HEK293T (cell line): ENCODE data around the gene RAB44.

Experiments used
- CTCF ChIA-PET: fragments of 350-600 bp; formaldehyde crosslinking; extraction: SDS; loops from one replicate; lab custom pipeline; 2021; ENCODE audit warnings: antibody characterized with exemption, inconsistent platforms; lab: Yijun Ruan, JAX
- POLR2A ChIA-PET: fragments of 350-600 bp; formaldehyde crosslinking; extraction: SDS; loops from one replicate; lab custom pipeline; 2020; ENCODE audit warnings: antibody characterized with exemption, inconsistent platforms; lab: Yijun Ruan, JAX
- DNase-seq: peaks from one replicate; pipeline ENCODE4 v3.0.0; 2012; ENCODE audit warnings: mixed read lengths; ENCODE audit errors: extremely low spot score
- ARNT ChIP-seq: fragments of 450-650 bp; IDR thresholded peaks from 2 replicates; pipeline ENCODE4 v1.6.1; 2017; ENCODE audit warnings: mild to moderate bottlenecking
- BHLHE40 ChIP-seq: fragments of 450-650 bp; IDR thresholded peaks from 2 replicates; pipeline ENCODE4 v1.6.1; 2016; ENCODE audit warnings: mild to moderate bottlenecking, moderate library complexity, borderline replicate concordance
- CTBP1 ChIP-seq: fragments of 450-650 bp; IDR thresholded peaks from 2 replicates; pipeline ENCODE4 v1.6.1; 2016; ENCODE audit warnings: borderline replicate concordance
- ELF4 ChIP-seq: fragments of 450-650 bp; IDR thresholded peaks from 2 replicates; pipeline ENCODE4 v1.6.1; 2017; ENCODE audit warnings: antibody characterized with exemption
- FOXA1 ChIP-seq: fragments of 450-650 bp; IDR thresholded peaks from 2 replicates; pipeline ENCODE4 v1.6.1; 2016; ENCODE audit warnings: mild to moderate bottlenecking
- FOXK2 ChIP-seq: fragments of 450-650 bp; IDR thresholded peaks from 2 replicates; pipeline ENCODE4 v1.6.1; 2016; ENCODE audit warnings: mild to moderate bottlenecking
- FOXM1 ChIP-seq: fragments of 450-650 bp; IDR thresholded peaks from 2 replicates; pipeline ENCODE4 v1.6.1; 2017; ENCODE audit warnings: mild to moderate bottlenecking, borderline replicate concordance
- HDGF ChIP-seq: fragments of 450-650 bp; IDR thresholded peaks from 2 replicates; pipeline ENCODE4 v1.6.1; 2017; ENCODE audit warnings: antibody characterized with exemption, borderline replicate concordance
- L3MBTL2 ChIP-seq: fragments of 450-650 bp; conservative IDR thresholded peaks from 2 replicates; pipeline ENCODE4 v1.6.1; 2016; ENCODE audit warnings: mild to moderate bottlenecking
- LEF1 ChIP-seq: fragments of 450-650 bp; IDR thresholded peaks from 2 replicates; pipeline ENCODE4 v1.6.1; 2017; ENCODE audit warnings: mild to moderate bottlenecking, borderline replicate concordance
- NFRKB ChIP-seq: fragments of 450-650 bp; IDR thresholded peaks from 2 replicates; pipeline ENCODE4 v1.6.1; 2016; ENCODE audit warnings: mild to moderate bottlenecking, moderate library complexity
- SP1 ChIP-seq: fragments of 450-650 bp; IDR thresholded peaks from 2 replicates; pipeline ENCODE4 v1.6.1; 2017
- SUZ12 ChIP-seq: fragments of 450-650 bp; IDR thresholded peaks from 2 replicates; pipeline ENCODE4 v1.6.1; 2016; ENCODE audit warnings: mild to moderate bottlenecking
- TARDBP ChIP-seq: fragments of 450-650 bp; IDR thresholded peaks from 2 replicates; pipeline ENCODE4 v1.6.1; 2016
- ZNF384 ChIP-seq: fragments of 450-650 bp; IDR thresholded peaks from 2 replicates; pipeline ENCODE4 v1.6.1; 2016
- TF ChIP-seq, protein P1 (sequence below): fragments of 450-650 bp; IDR thresholded peaks from 2 replicates; pipeline ENCODE4 v1.6.1; 2016

RAB44 gene

GRCh38 chr6:36669002-36669401 lies 28.6 kb upstream of the RAB44 start:
- TF ChIP-seq HDGF (no peak), SP1 (no peak), CTBP1 (no peak), FOXK2 (no peak), ELF4 (no peak), TARDBP (no peak), LEF1 (no peak), NFRKB (no peak), L3MBTL2 (no peak), ZNF384 (no peak), FOXA1 (no peak), ARNT (no peak), BHLHE40 (no peak)
- TF ChIP-seq, protein P1, sequence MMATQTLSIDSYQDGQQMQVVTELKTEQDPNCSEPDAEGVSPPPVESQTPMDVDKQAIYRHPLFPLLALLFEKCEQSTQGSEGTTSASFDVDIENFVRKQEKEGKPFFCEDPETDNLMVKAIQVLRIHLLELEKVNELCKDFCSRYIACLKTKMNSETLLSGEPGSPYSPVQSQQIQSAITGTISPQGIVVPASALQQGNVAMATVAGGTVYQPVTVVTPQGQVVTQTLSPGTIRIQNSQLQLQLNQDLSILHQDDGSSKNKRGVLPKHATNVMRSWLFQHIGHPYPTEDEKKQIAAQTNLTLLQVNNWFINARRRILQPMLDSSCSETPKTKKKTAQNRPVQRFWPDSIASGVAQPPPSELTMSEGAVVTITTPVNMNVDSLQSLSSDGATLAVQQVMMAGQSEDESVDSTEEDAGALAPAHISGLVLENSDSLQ, result no peak
- POLR2A ChIA-PET, result interaction anchor here (3.3 kb wide), 1 partner anchor 10 kb away, joined by 19 read pairs; the partner anchor contains the start of gene CDKN1A
- CTCF ChIA-PET, result interaction anchor here (1.3 kb wide), 1 partner anchor 10 kb away, joined by 3 read pairs; the partner anchor contains the start of gene CDKN1A
- no peak for DNase-seq

GRCh38 chr6:36670271-36670670 lies 27.4 kb upstream of the RAB44 start:
- TF ChIP-seq FOXM1, result no peak
- TF ChIP-seq LEF1, result no peak
- no peak for TF ChIP-seq L3MBTL2
- POLR2A ChIA-PET, result interaction anchor here (3.3 kb wide), 1 partner anchor 9 kb away, joined by 19 read pairs; the partner anchor contains the start of gene CDKN1A
- CTCF ChIA-PET, result no interaction called here
- DNase-seq, result no peak

DNA sequence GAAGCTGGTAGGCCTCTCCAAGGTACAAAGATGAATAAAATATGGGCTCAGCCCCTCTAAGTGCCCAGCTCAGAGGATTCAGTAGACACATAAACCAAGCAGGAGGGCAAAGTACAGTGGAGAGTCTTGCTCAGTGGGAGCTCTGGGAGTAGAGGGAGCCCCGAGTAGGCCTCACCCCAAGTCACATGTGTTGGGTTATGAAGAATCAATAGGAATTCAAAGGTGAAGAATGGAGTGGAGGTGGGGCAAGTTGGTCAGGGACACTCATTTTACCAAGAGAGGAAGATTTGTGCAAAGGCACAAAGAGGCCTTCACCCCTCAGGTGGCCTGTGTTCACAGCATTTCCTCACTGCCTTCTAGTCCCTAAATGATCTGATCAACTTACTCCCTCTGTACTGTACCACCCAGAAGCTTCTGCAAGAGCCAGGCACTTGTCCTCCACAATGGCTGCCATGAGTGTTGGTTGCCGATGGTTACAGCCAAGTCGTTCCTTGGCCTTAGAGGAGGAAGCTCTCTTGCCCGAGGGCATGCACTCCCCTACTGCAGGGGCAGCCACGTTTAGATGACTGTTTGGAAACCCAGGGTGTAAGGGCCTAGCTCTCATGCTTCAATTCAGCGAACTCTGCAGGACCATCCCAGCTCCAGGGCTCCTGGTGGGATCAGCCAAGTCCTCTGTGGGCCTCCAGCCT lies 25.8 kb upstream of the RAB44 start:
- CTCF ChIA-PET, result interaction anchor here (1.5 kb wide), 1 partner anchor 14 kb away, joined by 4 read pairs; no protein-coding TSS in a partner anchor

GRCh38 chr6:36673882-36674281 lies 23.7 kb upstream of the RAB44 start:
- POLR2A ChIA-PET, result no interaction called here
- CTCF ChIA-PET, result no interaction called here
- DNase-seq, result no peak
- no peak for TF ChIP-seq FOXM1

More for the DNA sequence above, 25.8 kb upstream of the RAB44 start:
- POLR2A ChIA-PET, result no interaction called here
- TF ChIP-seq FOXM1, result no peak
- TF ChIP-seq ZNF384, result no peak
- no peak for TF ChIP-seq SP1
- TF ChIP-seq TARDBP, result no peak
- TF ChIP-seq FOXA1, result no peak
- TF ChIP-seq HDGF, result no peak
- no peak for TF ChIP-seq L3MBTL2
- TF ChIP-seq FOXK2, result no peak
- TF ChIP-seq SUZ12, result no peak
- no peak for TF ChIP-seq BHLHE40
- no peak for TF ChIP-seq LEF1
- TF ChIP-seq ARNT, result no peak
- no peak for TF ChIP-seq ELF4
- no peak for TF ChIP-seq CTBP1
- no peak for TF ChIP-seq NFRKB
- TF ChIP-seq, protein P1, result no peak
- DNase-seq, result no peak

GRCh38 chr6:36674942-36675341 lies 22.7 kb upstream of the RAB44 start:
- ChIA-PET POLR2A (no interaction called here), CTCF (no interaction called here)
- TF ChIP-seq FOXA1 (no peak), TARDBP (no peak), L3MBTL2 (no peak), BHLHE40 (no peak), ARNT (no peak), HDGF (no peak), SUZ12 (no peak), SP1 (no peak), ZNF384 (no peak), FOXM1 (no peak), LEF1 (no peak), CTBP1 (no peak), ELF4 (no peak), FOXK2 (no peak), NFRKB (no peak)
- TF ChIP-seq, protein P1, result no peak
- DNase-seq, result no peak
